IPS-18a (cell line): ENCODE measurements around the gene TMEM108.

Experiments
- H3K27ac ChIP-seq: one replicate; pipeline ENCODE4 v1.5.1; 2013; ENCODE audit warnings: low read length
- H3K27me3 ChIP-seq: one replicate; pipeline ENCODE4 v1.6.1; 2013; ENCODE audit warnings: mild to moderate bottlenecking, low read length; ENCODE audit not compliant: control insufficient read depth, insufficient read depth
- H3K36me3 ChIP-seq: one replicate; pipeline ENCODE4 v1.6.1; 2013; ENCODE audit warnings: low read depth, low read length; ENCODE audit not compliant: control insufficient read depth
- H3K4me1 ChIP-seq: one replicate; pipeline ENCODE4 v1.6.1; 2013; ENCODE audit warnings: low read depth, low read length; ENCODE audit not compliant: control insufficient read depth
- H3K4me3 ChIP-seq: one replicate; pipeline ENCODE4 v1.5.1; 2013; ENCODE audit warnings: low read length
- H3K9ac ChIP-seq: one replicate; pipeline ENCODE4 v1.6.1; 2013; ENCODE audit warnings: mild to moderate bottlenecking, low read length, moderate library complexity
- H3K9me3 ChIP-seq: one replicate; pipeline ENCODE4 v1.6.1; 2013; ENCODE audit warnings: low read depth, low read length; ENCODE audit not compliant: control insufficient read depth

TMEM108 gene

GRCh38 chr3:133058243-133058642, 20.1 kb downstream of the TMEM108 start:
- Histone ChIP-seq H3K27ac (no peak overlapping the region), H3K9me3 (no peaks in the 10 kb centered on the region), H3K36me3 (no peaks in the 10 kb centered on the region), H3K27me3 (no peaks in the 10 kb centered on the region), H3K4me3 (no peak overlapping the region), H3K4me1 (peaks cover 16% of the 10 kb centered on the region), H3K9ac (no peak overlapping the region)

DNA sequence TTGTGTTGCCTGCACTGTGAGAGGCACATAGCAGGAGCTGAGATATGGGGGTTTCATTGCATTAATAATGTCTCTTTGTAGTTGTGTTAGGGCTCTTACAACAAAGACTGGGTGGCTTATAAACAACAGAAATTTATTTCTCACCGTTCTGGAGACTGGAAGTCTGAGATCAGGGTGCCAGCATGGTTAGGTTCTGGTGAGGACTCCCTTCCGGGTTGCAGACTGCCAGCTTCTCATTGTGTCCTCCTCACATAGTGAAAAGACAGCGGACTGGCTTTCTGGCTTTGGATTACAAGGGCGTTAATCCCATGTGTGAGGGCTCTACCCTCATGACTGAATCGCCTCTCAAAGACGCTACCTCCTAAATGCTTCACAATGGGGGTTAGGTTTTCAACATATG, 20.6 kb downstream of the TMEM108 start:
- H3K36me3 ChIP-seq = no peaks in the 10 kb centered on the region
- peaks cover 16% of the 10 kb centered on the region for H3K4me1 ChIP-seq
- no peak overlapping the region for H3K4me3 ChIP-seq
- no peaks in the 10 kb centered on the region for H3K27me3 ChIP-seq
- no peak overlapping the region for H3K27ac ChIP-seq
- no peak overlapping the region for H3K9ac ChIP-seq
- H3K9me3 ChIP-seq = no peaks in the 10 kb centered on the region

- Histone ChIP-seq H3K9ac (no peak overlapping the region), H3K4me1 (no peaks in the 10 kb centered on the region), H3K4me3 (no peak overlapping the region), H3K27me3 (no peaks in the 10 kb centered on the region), H3K27ac (no peak overlapping the region), H3K36me3 (no peaks in the 10 kb centered on the region), H3K9me3 (no peaks in the 10 kb centered on the region)
Measured at GRCh38 chr3:133065193-133065961, 27.2 kb downstream of the TMEM108 start.

GRCh38 chr3:133066026-133066425, 27.8 kb downstream of the TMEM108 start:
- Histone ChIP-seq H3K9ac (no peak overlapping the region), H3K27ac (no peak overlapping the region), H3K27me3 (no peaks in the 10 kb centered on the region), H3K4me1 (no peaks in the 10 kb centered on the region), H3K9me3 (no peaks in the 10 kb centered on the region), H3K4me3 (no peak overlapping the region), H3K36me3 (no peaks in the 10 kb centered on the region)

GRCh38 chr3:133069556-133070286, 31.5 kb downstream of the TMEM108 start:
- H3K9me3 ChIP-seq = no peaks in the 10 kb centered on the region
- no peaks in the 10 kb centered on the region for H3K4me1 ChIP-seq
- no peak overlapping the region for H3K27ac ChIP-seq
- no peak overlapping the region for H3K9ac ChIP-seq
- no peak overlapping the region for H3K4me3 ChIP-seq
- H3K36me3 ChIP-seq = no peaks in the 10 kb centered on the region
- no peaks in the 10 kb centered on the region for H3K27me3 ChIP-seq

DNA sequence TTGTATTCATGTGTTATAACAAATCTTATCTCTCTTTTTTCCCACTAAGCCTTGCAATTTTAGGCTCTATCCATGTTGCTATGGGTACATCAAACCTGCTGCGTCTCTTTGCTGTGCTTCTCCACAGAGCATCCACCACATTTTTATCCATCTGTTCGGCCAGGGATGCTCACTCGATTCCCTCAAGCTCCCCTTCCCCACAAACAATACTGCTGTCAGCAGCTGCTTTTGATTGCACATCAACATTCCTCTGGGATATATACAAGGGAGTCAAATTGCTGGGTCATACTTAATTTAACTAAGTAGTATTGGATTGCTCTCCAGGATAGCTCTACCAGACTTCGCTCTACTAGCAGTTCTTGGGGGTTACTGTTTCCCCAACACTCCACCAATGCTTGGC, 36.8 kb downstream of the TMEM108 start:
- Histone ChIP-seq H3K4me3 (no peak overlapping the region), H3K9ac (no peak overlapping the region), H3K27me3 (no peaks in the 10 kb centered on the region), H3K36me3 (no peaks in the 10 kb centered on the region), H3K27ac (no peak overlapping the region), H3K4me1 (no peaks in the 10 kb centered on the region), H3K9me3 (no peaks in the 10 kb centered on the region)

GRCh38 chr3:133077688-133078087, 39.5 kb downstream of the TMEM108 start:
- Histone ChIP-seq H3K9ac (no peak overlapping the region), H3K27me3 (no peaks in the 10 kb centered on the region), H3K4me1 (no peaks in the 10 kb centered on the region), H3K27ac (no peak overlapping the region), H3K36me3 (no peaks in the 10 kb centered on the region), H3K9me3 (no peaks in the 10 kb centered on the region), H3K4me3 (no peak overlapping the region)

GRCh38 chr3:133079621-133080020, 41.4 kb downstream of the TMEM108 start:
- no peaks in the 10 kb centered on the region for H3K27me3 ChIP-seq
- no peak overlapping the region for H3K4me3 ChIP-seq
- H3K4me1 ChIP-seq = no peaks in the 10 kb centered on the region

GRCh38 chr3:133081016-133081415, 42.8 kb downstream of the TMEM108 start:
- no peaks in the 10 kb centered on the region for H3K4me1 ChIP-seq
- no peaks in the 10 kb centered on the region for H3K27me3 ChIP-seq
- no peak overlapping the region for H3K27ac ChIP-seq
- H3K4me3 ChIP-seq = no peak overlapping the region
- no peak overlapping the region for H3K9ac ChIP-seq
- H3K36me3 ChIP-seq = no peaks in the 10 kb centered on the region
- no peaks in the 10 kb centered on the region for H3K9me3 ChIP-seq

More at GRCh38 chr3:133079621-133080020, 41.4 kb downstream of the TMEM108 start:
- no peak overlapping the region for H3K9ac ChIP-seq
- no peaks in the 10 kb centered on the region for H3K36me3 ChIP-seq
- H3K27ac ChIP-seq = no peak overlapping the region
- H3K9me3 ChIP-seq = no peaks in the 10 kb centered on the region

- H3K27me3 ChIP-seq = no peaks in the 10 kb centered on the region
- H3K4me3 ChIP-seq = no peak overlapping the region
- no peaks in the 10 kb centered on the region for H3K36me3 ChIP-seq
- no peaks in the 10 kb centered on the region for H3K4me1 ChIP-seq
- no peak overlapping the region for H3K9ac ChIP-seq
- no peaks in the 10 kb centered on the region for H3K9me3 ChIP-seq
- H3K27ac ChIP-seq = no peak overlapping the region
Measured at GRCh38 chr3:133083395-133083794, 45.2 kb downstream of the TMEM108 start.

GRCh38 chr3:133089906-133090485, 51.8 kb downstream of the TMEM108 start:
- no peaks in the 10 kb centered on the region for H3K27me3 ChIP-seq
- no peaks in the 10 kb centered on the region for H3K36me3 ChIP-seq
- no peak overlapping the region for H3K4me3 ChIP-seq

More at GRCh38 chr3:133089906-133090485, 51.8 kb downstream of the TMEM108 start:
- Histone ChIP-seq H3K9me3 (peaks cover 2% of the 10 kb centered on the region), H3K4me1 (peaks cover 11% of the 10 kb centered on the region), H3K27ac (no peak overlapping the region), H3K9ac (no peak overlapping the region)
